HL-60 (cell line): Measurements from ENCODE around the gene HAPLN2.

Experiments
- DNase-seq, 2 experiments: peaks; one replicate each; pipeline ENCODE4 v3.0.0-alpha.2; 2010 to 2020; ENCODE audit warnings: low read depth in 1 of 2, low spot score in 1 of 2
- H3K27ac ChIP-seq: fragments of 250-450 bp; sonication (Bioruptor Pico); replicated peaks from 2 replicates; pipeline ENCODE4 v1.5.1; 2020; ENCODE audit warnings: mild to moderate bottlenecking, moderate library complexity
- H3K27me3 ChIP-seq: fragments of 250-450 bp; sonication (Bioruptor Pico); 2 replicates; pipeline ENCODE4 v1.5.1; 2021; ENCODE audit warnings: mild to moderate bottlenecking, moderate library complexity; ENCODE audit not compliant: insufficient read depth, poor library complexity, severe bottlenecking
- H3K4me3 ChIP-seq: replicated peaks from 2 replicates; pipeline ENCODE4 v1.5.1; 2011; ENCODE audit warnings: mild to moderate bottlenecking, control low read depth, low read length; ENCODE audit not compliant: insufficient read depth
- CTCF ChIP-seq: IDR thresholded peaks from one replicate; pipeline ENCODE4 v1.5.1; 2011; ENCODE audit warnings: low read length, control low read depth, inconsistent platforms; ENCODE audit not compliant: insufficient read depth
- GABPA ChIP-seq: IDR thresholded peaks from 2 replicates; pipeline ENCODE4 v1.6.1; 2012; ENCODE audit warnings: low read depth
- POLR2AphosphoS5 ChIP-seq: IDR thresholded peaks from 2 replicates; pipeline ENCODE4 v1.6.1; 2012; ENCODE audit warnings: low read depth
- REST ChIP-seq: IDR thresholded peaks from 2 replicates; pipeline ENCODE4 v1.6.1; 2012; ENCODE audit warnings: low read depth; ENCODE audit not compliant: insufficient replicate concordance
- SPI1 ChIP-seq: IDR thresholded peaks from 2 replicates; pipeline ENCODE4 v1.6.1; 2012; ENCODE audit warnings: low read depth, mild to moderate bottlenecking, borderline replicate concordance

Gene HAPLN2

GRCh38 chr1:156659988-156660751 lies 41.0 kb downstream of the HAPLN2 start:
- TF ChIP-seq CTCF = peak; percentile 91
- TF ChIP-seq GABPA = no peak
- peak; percentile 9; the same call in 1 of the 2 replicates for TF ChIP-seq POLR2AphosphoS5
- no peak for TF ChIP-seq REST
- H3K27ac ChIP-seq = peak overlapping the region; percentile 67
- DNase-seq = peak; percentile 93 to 98
- H3K27me3 ChIP-seq = peaks cover 3% of the 10 kb centered on the region
- peak overlapping the region; percentile 44 for H3K4me3 ChIP-seq

- H3K27me3 ChIP-seq = peaks cover 3% of the 10 kb centered on the region
- H3K4me3 ChIP-seq = peak overlapping the region; percentile 44
- no peak for DNase-seq
- H3K27ac ChIP-seq = peak overlapping the region; percentile 67
- TF ChIP-seq SPI1 (no peak), CTCF (no peak), POLR2AphosphoS5 (no peak), GABPA (no peak), REST (no peak)
Observed at GRCh38 chr1:156660752-156661112, 41.5 kb downstream of the HAPLN2 start.

GRCh38 chr1:156662005-156662799 lies 43.0 kb downstream of the HAPLN2 start:
- peak in 1 of 2 experiments; percentile 41 for DNase-seq
- H3K27ac ChIP-seq = peak overlapping the region; percentile 67

GRCh38 chr1:156662800-156663055 lies 43.5 kb downstream of the HAPLN2 start:
- H3K27ac ChIP-seq = no peak overlapping the region
- no peak for TF ChIP-seq SPI1
- no peak overlapping the region for H3K4me3 ChIP-seq
- no peak for DNase-seq
- no peaks in the 10 kb centered on the region for H3K27me3 ChIP-seq

More at GRCh38 chr1:156662005-156662799, 43.0 kb downstream of the HAPLN2 start:
- H3K4me3 ChIP-seq = no peak overlapping the region
- no peaks in the 10 kb centered on the region for H3K27me3 ChIP-seq
- TF ChIP-seq SPI1 (peak; percentile 81), POLR2AphosphoS5 (no peak)
